WTC11 (cell line): ENCODE data around the gene MYO5B. TPM values are rescaled to one million over a fixed set of nuclear protein-coding genes. Genes with fewer than 3 reads are reported as not detected.
A peak's percentile ranks its signal among the peaks of the same experiment; 100 is the strongest.

Source experiments
- ATAC-seq: fragments of 200-7000 bp; cut with Tn5 transposase; 2 replicates; pipeline ENCODE4 v1.10.0; 2021; ENCODE audit warnings: mild to moderate bottlenecking, moderate library complexity
- CTCF ChIA-PET: fragments of 300-600 bp; sonication (Branson Sonifier 250); formaldehyde crosslinking; loops from one replicate; lab custom pipeline; 2021; ENCODE audit warnings: antibody characterized with exemption; lab: Charles Lee
- POLR2A ChIA-PET: fragments of 350-600 bp; sonication (Branson Sonifier 250); formaldehyde crosslinking; loops from one replicate; lab custom pipeline; 2021; ENCODE audit warnings: antibody characterized with exemption; lab: Charles Lee
- DNase-seq: peaks from one replicate; pipeline ENCODE4 v3.0.0; 2021; ENCODE audit warnings: low spot score
- H3K27ac Mint-ChIP-seq: 2 replicates; pipeline ENCODE4 v1.8.0; 2021; ENCODE audit warnings: mixed read lengths
- H3K27me3 Mint-ChIP-seq: 2 replicates; pipeline ENCODE4 v1.8.0; 2021; ENCODE audit warnings: low read depth, mild to moderate bottlenecking, moderate library complexity, mixed read lengths
- H3K36me3 Mint-ChIP-seq: 2 replicates; pipeline ENCODE4 v1.8.0; 2021; ENCODE audit warnings: mixed read lengths
- H3K4me1 Mint-ChIP-seq: 2 replicates; pipeline ENCODE4 v1.8.0; 2022; ENCODE audit warnings: mixed read lengths
- H3K4me3 Mint-ChIP-seq: 2 replicates; pipeline ENCODE4 v1.8.0; 2021; ENCODE audit warnings: mild to moderate bottlenecking, moderate library complexity, mixed read lengths
- H3K9me3 Mint-ChIP-seq: 2 replicates; pipeline ENCODE4 v1.8.0; 2021; ENCODE audit warnings: mixed read lengths
- E2F1 ChIP-seq: sonication (generic); formaldehyde crosslinking; IDR thresholded peaks from 2 replicates; pipeline ENCODE4 v1.8.0; 2022; ENCODE audit warnings: mild to moderate bottlenecking, missing genetic modification reagents
- EMX1 ChIP-seq: fragments of 250-450 bp; sonication (Bioruptor Pico); IDR thresholded peaks from 2 replicates; pipeline ENCODE4 v1.8.0; 2021; ENCODE audit warnings: mild to moderate bottlenecking
- GTF2I ChIP-seq: fragments of 250-450 bp; sonication (Bioruptor Pico); conservative IDR thresholded peaks from 2 replicates; pipeline ENCODE4 v1.4.0; 2021; ENCODE audit warnings: mild to moderate bottlenecking
- HMGA2 ChIP-seq: fragments of 250-450 bp; sonication (Bioruptor Pico); IDR thresholded peaks from 2 replicates; pipeline ENCODE4 v1.4.0; 2021; ENCODE audit warnings: mild to moderate bottlenecking, moderate library complexity
- KAT7 ChIP-seq: sonication (generic); formaldehyde crosslinking; IDR thresholded peaks from 2 replicates; pipeline ENCODE4 v1.8.1; 2023; ENCODE audit warnings: missing genetic modification reagents, mild to moderate bottlenecking, borderline replicate concordance
- OVOL2 ChIP-seq: fragments of 250-450 bp; sonication (Bioruptor Pico); IDR thresholded peaks from 2 replicates; pipeline ENCODE4 v1.9.0; 2021; ENCODE audit warnings: mild to moderate bottlenecking, borderline replicate concordance
- PRRX2 ChIP-seq: fragments of 250-450 bp; sonication (Bioruptor Pico); IDR thresholded peaks from 2 replicates; pipeline ENCODE4 v1.8.0; 2021; ENCODE audit warnings: mild to moderate bottlenecking
- RELA ChIP-seq: sonication (generic); formaldehyde crosslinking; IDR thresholded peaks from 2 replicates; pipeline ENCODE4 v1.8.1; 2022; ENCODE audit warnings: missing genetic modification reagents, mild to moderate bottlenecking, borderline replicate concordance
- SMAD3 ChIP-seq: sonication (generic); formaldehyde crosslinking; IDR thresholded peaks from 2 replicates; pipeline ENCODE4 v1.8.0; 2022; ENCODE audit warnings: missing genetic modification reagents, mild to moderate bottlenecking, borderline replicate concordance
- SP1 ChIP-seq: sonication (generic); formaldehyde crosslinking; conservative IDR thresholded peaks from 2 replicates; pipeline ENCODE4 v1.8.1; 2022; ENCODE audit warnings: missing genetic modification reagents
- TCF7 ChIP-seq: sonication (generic); formaldehyde crosslinking; IDR thresholded peaks from 2 replicates; pipeline ENCODE4 v1.8.0; 2022; ENCODE audit warnings: mild to moderate bottlenecking, low read depth, missing genetic modification reagents, moderate library complexity
- ZMAT4 ChIP-seq: fragments of 250-450 bp; sonication (Bioruptor Pico); IDR thresholded peaks from 2 replicates; pipeline ENCODE4 v1.9.0; 2021; ENCODE audit warnings: mild to moderate bottlenecking
- ZNF263 ChIP-seq: sonication (generic); formaldehyde crosslinking; IDR thresholded peaks from 2 replicates; pipeline ENCODE4 v1.8.1; 2022; ENCODE audit warnings: low read depth, mild to moderate bottlenecking, moderate library complexity, missing genetic modification reagents
- ZNF317 ChIP-seq: sonication (generic); formaldehyde crosslinking; IDR thresholded peaks from 2 replicates; pipeline ENCODE4 v1.8.1; 2023; ENCODE audit warnings: low read depth, mild to moderate bottlenecking, moderate library complexity, missing genetic modification reagents, borderline replicate concordance
- ZNF416 ChIP-seq: fragments of 250-450 bp; sonication (Bioruptor Pico); IDR thresholded peaks from 2 replicates; pipeline ENCODE4 v1.9.0; 2021; ENCODE audit warnings: mild to moderate bottlenecking, inconsistent platforms
- ZNF425 ChIP-seq: fragments of 250-450 bp; sonication (Bioruptor Pico); conservative IDR thresholded peaks from 2 replicates; pipeline ENCODE4 v1.9.0; 2021; ENCODE audit warnings: mild to moderate bottlenecking
- total RNA-seq: library from RNA; stranded (reverse); gene quantifications from 3 replicates; pipeline ENCODE4 v1.2.3, GENCODE V29; 2021
- TF ChIP-seq, protein P1 (sequence below): sonication (generic); formaldehyde crosslinking; conservative IDR thresholded peaks from 2 replicates; pipeline ENCODE4 v1.8.1; 2023; ENCODE audit warnings: mild to moderate bottlenecking, low read depth, missing genetic modification reagents, moderate library complexity
- TF ChIP-seq, protein P2 (sequence below): sonication (generic); formaldehyde crosslinking; IDR thresholded peaks from 2 replicates; pipeline ENCODE4 v1.8.0; 2022; ENCODE audit warnings: mild to moderate bottlenecking, missing genetic modification reagents
- TF ChIP-seq, protein P3 (sequence below): sonication (generic); formaldehyde crosslinking; IDR thresholded peaks from 2 replicates; pipeline ENCODE4 v1.8.0; 2022; ENCODE audit warnings: missing genetic modification reagents
- TF ChIP-seq, protein P4 (sequence below): sonication (generic); formaldehyde crosslinking; IDR thresholded peaks from 2 replicates; pipeline ENCODE4 v1.8.1; 2022; ENCODE audit warnings: mild to moderate bottlenecking, moderate library complexity, missing genetic modification reagents
- TF ChIP-seq, protein P5 (sequence below): fragments of 250-450 bp; sonication (Bioruptor Pico); IDR thresholded peaks from 2 replicates; pipeline ENCODE4 v1.9.0; 2021; ENCODE audit warnings: mild to moderate bottlenecking

The MYO5B gene
- total RNA-seq, 1 experiment from 2014 or later = 8.7 TPM

DNA sequence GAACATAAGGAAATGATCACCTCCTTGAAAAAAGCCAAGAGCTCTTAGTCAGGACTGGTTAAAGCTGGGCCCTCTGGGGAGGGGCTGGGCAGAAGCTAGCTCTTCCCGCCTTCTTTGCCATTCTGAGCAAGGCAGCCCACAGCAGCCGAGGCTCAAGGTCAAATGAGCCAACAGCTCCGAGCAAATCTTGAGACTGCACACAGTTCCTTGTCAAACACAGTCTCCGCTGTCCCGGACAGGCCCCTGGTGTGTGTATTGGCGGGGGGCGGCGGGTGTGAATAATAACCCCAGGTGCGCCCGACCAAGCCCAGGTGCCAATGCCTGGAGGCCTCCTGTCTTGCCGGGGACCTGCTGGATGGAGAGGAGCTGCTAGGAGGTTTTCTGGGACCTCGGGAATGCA lies 335.2 kb downstream of the MYO5B start:
- Mint-ChIP-seq H3K9me3 (no peaks in the 10 kb centered on the region), H3K4me3 (no peak overlapping the region), H3K36me3 (no peaks in the 10 kb centered on the region), H3K27me3 (no peaks in the 10 kb centered on the region), H3K27ac (no peak overlapping the region), H3K4me1 (peaks cover 12% of the 10 kb centered on the region)
- TF ChIP-seq, protein P1, sequence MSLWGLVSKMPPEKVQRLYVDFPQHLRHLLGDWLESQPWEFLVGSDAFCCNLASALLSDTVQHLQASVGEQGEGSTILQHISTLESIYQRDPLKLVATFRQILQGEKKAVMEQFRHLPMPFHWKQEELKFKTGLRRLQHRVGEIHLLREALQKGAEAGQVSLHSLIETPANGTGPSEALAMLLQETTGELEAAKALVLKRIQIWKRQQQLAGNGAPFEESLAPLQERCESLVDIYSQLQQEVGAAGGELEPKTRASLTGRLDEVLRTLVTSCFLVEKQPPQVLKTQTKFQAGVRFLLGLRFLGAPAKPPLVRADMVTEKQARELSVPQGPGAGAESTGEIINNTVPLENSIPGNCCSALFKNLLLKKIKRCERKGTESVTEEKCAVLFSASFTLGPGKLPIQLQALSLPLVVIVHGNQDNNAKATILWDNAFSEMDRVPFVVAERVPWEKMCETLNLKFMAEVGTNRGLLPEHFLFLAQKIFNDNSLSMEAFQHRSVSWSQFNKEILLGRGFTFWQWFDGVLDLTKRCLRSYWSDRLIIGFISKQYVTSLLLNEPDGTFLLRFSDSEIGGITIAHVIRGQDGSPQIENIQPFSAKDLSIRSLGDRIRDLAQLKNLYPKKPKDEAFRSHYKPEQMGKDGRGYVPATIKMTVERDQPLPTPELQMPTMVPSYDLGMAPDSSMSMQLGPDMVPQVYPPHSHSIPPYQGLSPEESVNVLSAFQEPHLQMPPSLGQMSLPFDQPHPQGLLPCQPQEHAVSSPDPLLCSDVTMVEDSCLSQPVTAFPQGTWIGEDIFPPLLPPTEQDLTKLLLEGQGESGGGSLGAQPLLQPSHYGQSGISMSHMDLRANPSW (CRISPR knock-in tag) = no peak
- TF ChIP-seq EMX1 (CRISPR knock-in tag) (no peak), ZMAT4 (CRISPR knock-in tag) (no peak), ZNF425 (CRISPR knock-in tag) (no peak), SMAD3 (CRISPR knock-in tag) (no peak), KAT7 (CRISPR knock-in tag) (no peak), SP1 (CRISPR knock-in tag) (no peak), PRRX2 (CRISPR knock-in tag) (no peak), ZNF416 (CRISPR knock-in tag) (no peak), HMGA2 (CRISPR knock-in tag) (no peak), ZNF263 (no peak), RELA (CRISPR knock-in tag) (no peak)
- TF ChIP-seq, protein P2, sequence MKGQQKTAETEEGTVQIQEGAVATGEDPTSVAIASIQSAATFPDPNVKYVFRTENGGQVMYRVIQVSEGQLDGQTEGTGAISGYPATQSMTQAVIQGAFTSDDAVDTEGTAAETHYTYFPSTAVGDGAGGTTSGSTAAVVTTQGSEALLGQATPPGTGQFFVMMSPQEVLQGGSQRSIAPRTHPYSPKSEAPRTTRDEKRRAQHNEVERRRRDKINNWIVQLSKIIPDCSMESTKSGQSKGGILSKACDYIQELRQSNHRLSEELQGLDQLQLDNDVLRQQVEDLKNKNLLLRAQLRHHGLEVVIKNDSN (CRISPR knock-in tag) = no peak
- TF ChIP-seq, protein P3, sequence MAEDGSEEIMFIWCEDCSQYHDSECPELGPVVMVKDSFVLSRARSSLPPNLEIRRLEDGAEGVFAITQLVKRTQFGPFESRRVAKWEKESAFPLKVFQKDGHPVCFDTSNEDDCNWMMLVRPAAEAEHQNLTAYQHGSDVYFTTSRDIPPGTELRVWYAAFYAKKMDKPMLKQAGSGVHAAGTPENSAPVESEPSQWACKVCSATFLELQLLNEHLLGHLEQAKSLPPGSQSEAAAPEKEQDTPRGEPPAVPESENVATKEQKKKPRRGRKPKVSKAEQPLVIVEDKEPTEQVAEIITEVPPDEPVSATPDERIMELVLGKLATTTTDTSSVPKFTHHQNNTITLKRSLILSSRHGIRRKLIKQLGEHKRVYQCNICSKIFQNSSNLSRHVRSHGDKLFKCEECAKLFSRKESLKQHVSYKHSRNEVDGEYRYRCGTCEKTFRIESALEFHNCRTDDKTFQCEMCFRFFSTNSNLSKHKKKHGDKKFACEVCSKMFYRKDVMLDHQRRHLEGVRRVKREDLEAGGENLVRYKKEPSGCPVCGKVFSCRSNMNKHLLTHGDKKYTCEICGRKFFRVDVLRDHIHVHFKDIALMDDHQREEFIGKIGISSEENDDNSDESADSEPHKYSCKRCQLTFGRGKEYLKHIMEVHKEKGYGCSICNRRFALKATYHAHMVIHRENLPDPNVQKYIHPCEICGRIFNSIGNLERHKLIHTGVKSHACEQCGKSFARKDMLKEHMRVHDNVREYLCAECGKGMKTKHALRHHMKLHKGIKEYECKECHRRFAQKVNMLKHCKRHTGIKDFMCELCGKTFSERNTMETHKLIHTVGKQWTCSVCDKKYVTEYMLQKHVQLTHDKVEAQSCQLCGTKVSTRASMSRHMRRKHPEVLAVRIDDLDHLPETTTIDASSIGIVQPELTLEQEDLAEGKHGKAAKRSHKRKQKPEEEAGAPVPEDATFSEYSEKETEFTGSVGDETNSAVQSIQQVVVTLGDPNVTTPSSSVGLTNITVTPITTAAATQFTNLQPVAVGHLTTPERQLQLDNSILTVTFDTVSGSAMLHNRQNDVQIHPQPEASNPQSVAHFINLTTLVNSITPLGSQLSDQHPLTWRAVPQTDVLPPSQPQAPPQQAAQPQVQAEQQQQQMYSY (CRISPR knock-in tag) = no peak
- ChIA-PET CTCF (interaction anchor here (1.4 to 5.2 kb wide), 8 partner anchors 14 to 362 kb away, joined by 5 to 51 read pairs (median 14); partner anchors contain the start of gene ACAA2), POLR2A (no interaction called here)
- DNase-seq = no peak
- no peak for ATAC-seq

- H3K4me3 Mint-ChIP-seq = no peak overlapping the region
- no peak overlapping the region; the same call in 1 of the 2 replicates for H3K27ac Mint-ChIP-seq
- POLR2A ChIA-PET = interaction anchor here (0.6 kb wide), 1 partner anchor 14 kb away, joined by 5 read pairs; no protein-coding TSS in a partner anchor
- H3K27me3 Mint-ChIP-seq = no peaks in the 10 kb centered on the region
- peaks cover 12% of the 10 kb centered on the region for H3K4me1 Mint-ChIP-seq
- peak; percentile 22 for ATAC-seq
- CTCF ChIA-PET = interaction anchor here (0.7 to 5.2 kb wide), 64 partner anchors 9 to 399 kb away, joined by 3 to 51 read pairs (median 4); partner anchors contain the start of genes ACAA2 and C18orf32
- no peaks in the 10 kb centered on the region for H3K36me3 Mint-ChIP-seq
- no peaks in the 10 kb centered on the region for H3K9me3 Mint-ChIP-seq
- no peak for DNase-seq
- TF ChIP-seq OVOL2 (CRISPR knock-in tag) (no peak), ZNF317 (CRISPR knock-in tag) (no peak), E2F1 (no peak), PRRX2 (CRISPR knock-in tag) (no peak), ZNF416 (CRISPR knock-in tag) (no peak), TCF7 (CRISPR knock-in tag) (no peak), GTF2I (CRISPR knock-in tag) (no peak)
- TF ChIP-seq, protein P4, sequence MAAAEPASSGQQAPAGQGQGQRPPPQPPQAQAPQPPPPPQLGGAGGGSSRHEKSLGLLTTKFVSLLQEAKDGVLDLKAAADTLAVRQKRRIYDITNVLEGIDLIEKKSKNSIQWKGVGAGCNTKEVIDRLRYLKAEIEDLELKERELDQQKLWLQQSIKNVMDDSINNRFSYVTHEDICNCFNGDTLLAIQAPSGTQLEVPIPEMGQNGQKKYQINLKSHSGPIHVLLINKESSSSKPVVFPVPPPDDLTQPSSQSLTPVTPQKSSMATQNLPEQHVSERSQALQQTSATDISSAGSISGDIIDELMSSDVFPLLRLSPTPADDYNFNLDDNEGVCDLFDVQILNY (CRISPR knock-in tag) = no peak
- TF ChIP-seq, protein P5, sequence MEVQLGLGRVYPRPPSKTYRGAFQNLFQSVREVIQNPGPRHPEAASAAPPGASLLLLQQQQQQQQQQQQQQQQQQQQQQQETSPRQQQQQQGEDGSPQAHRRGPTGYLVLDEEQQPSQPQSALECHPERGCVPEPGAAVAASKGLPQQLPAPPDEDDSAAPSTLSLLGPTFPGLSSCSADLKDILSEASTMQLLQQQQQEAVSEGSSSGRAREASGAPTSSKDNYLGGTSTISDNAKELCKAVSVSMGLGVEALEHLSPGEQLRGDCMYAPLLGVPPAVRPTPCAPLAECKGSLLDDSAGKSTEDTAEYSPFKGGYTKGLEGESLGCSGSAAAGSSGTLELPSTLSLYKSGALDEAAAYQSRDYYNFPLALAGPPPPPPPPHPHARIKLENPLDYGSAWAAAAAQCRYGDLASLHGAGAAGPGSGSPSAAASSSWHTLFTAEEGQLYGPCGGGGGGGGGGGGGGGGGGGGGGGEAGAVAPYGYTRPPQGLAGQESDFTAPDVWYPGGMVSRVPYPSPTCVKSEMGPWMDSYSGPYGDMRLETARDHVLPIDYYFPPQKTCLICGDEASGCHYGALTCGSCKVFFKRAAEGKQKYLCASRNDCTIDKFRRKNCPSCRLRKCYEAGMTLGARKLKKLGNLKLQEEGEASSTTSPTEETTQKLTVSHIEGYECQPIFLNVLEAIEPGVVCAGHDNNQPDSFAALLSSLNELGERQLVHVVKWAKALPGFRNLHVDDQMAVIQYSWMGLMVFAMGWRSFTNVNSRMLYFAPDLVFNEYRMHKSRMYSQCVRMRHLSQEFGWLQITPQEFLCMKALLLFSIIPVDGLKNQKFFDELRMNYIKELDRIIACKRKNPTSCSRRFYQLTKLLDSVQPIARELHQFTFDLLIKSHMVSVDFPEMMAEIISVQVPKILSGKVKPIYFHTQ (CRISPR knock-in tag) = no peak
These were observed 336.0 kb downstream of the MYO5B start for GRCh38 chr18:49859021-49859359.
